ENCODE results near the gene ACY1.

Gene ACY1

GRCh38 chr3:51958603-51959521 is 24.5 kb upstream of the ACY1 start:
- in situ Hi-C loops (cut with MboI; ENCODE audit: low pct_unique_long_range_greater_than_20kb, low sequenced_read_pairs, unreplicated experiment) = no loop called here
- no peak for TF ChIP-seq CTCF (IDR thresholded peaks at IDR 0.05; ENCODE audit: extremely low read depth, insufficient read depth, missing control alignments)
- no peak for DNase-seq (ENCODE audit: low spot score)

- TF ChIP-seq CTCF (IDR thresholded peaks at IDR 0.05; ENCODE audit: extremely low read depth, insufficient read depth, missing control alignments) = no peak
- in situ Hi-C loops (cut with MboI; ENCODE audit: low pct_unique_long_range_greater_than_20kb, low sequenced_read_pairs, unreplicated experiment) = no loop called here
- no peak for DNase-seq (ENCODE audit: low spot score)
Measured at GRCh38 chr3:51959651-51960050, 23.7 kb upstream of the ACY1 start.

GRCh38 chr3:51960386-51960785 is 22.9 kb upstream of the ACY1 start:
- in situ Hi-C loops (cut with MboI; ENCODE audit: low pct_unique_long_range_greater_than_20kb, low sequenced_read_pairs, unreplicated experiment) = no loop called here
- DNase-seq (ENCODE audit: low spot score) = no peak
- no peak for TF ChIP-seq CTCF (IDR thresholded peaks at IDR 0.05; ENCODE audit: extremely low read depth, insufficient read depth, missing control alignments)

- TF ChIP-seq CTCF (IDR thresholded peaks at IDR 0.05; ENCODE audit: extremely low read depth, insufficient read depth, missing control alignments) = no peak
- DNase-seq (ENCODE audit: low spot score) = no peak
- in situ Hi-C loops (cut with MboI; ENCODE audit: low pct_unique_long_range_greater_than_20kb, low sequenced_read_pairs, unreplicated experiment) = no loop called here
Measured at GRCh38 chr3:51961011-51961410, 22.3 kb upstream of the ACY1 start.

- no peak for DNase-seq (ENCODE audit: low spot score)
- TF ChIP-seq CTCF (IDR thresholded peaks at IDR 0.05; ENCODE audit: extremely low read depth, insufficient read depth, missing control alignments) = no peak
- in situ Hi-C loops (cut with MboI; ENCODE audit: low pct_unique_long_range_greater_than_20kb, low sequenced_read_pairs, unreplicated experiment) = no loop called here
Measured at GRCh38 chr3:51961602-51962569, 21.4 kb upstream of the ACY1 start.

GRCh38 chr3:51962854-51963530 is 20.3 kb upstream of the ACY1 start:
- in situ Hi-C loops (cut with MboI; ENCODE audit: low pct_unique_long_range_greater_than_20kb, low sequenced_read_pairs, unreplicated experiment) = no loop called here
- DNase-seq (ENCODE audit: low spot score) = no peak
- no peak for TF ChIP-seq CTCF (IDR thresholded peaks at IDR 0.05; ENCODE audit: extremely low read depth, insufficient read depth, missing control alignments)

Data from GM13977 (cell line).